ENCODE results near the gene FBXL13. TPM values are rescaled to one million over a fixed set of nuclear protein-coding genes. Genes with fewer than 3 reads are reported as not detected.

Gene FBXL13
- polyA plus RNA-seq, 1 donor from 2014 or later: 0.57 TPM

DNA sequence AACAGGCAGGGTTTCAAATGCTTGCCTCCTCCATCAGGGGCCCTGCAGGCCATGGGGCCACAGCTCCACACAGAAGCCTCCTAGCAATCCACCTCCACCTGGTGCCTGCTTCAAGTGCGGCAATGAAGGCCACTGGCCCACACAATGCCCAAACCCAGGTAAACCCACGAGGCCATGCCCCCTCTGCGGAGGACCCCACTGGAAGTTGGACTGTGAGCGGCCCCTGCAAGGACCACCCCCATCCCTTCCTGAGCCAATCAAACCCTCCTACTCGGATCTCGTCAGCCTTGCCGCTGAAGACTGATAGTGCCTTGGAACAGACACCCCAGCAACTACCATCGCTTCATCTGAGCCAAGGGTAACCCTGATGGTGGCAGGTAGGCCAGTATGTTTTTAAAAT is 98.7 kb downstream of the FBXL13 start:
- Histone ChIP-seq H4K20me1 (ENCODE audit: insufficient read depth) (no peaks in the 10 kb centered on the region), H3K4me2 (ENCODE audit: low read length) (no peak overlapping the region), H3K9ac (ENCODE audit: low read length) (no peak overlapping the region), H3K9me2 (ENCODE audit: insufficient read depth, low read length) (no peaks in the 10 kb centered on the region), H3K27me3 (ENCODE audit: insufficient read depth, low read depth, low read length) (no peaks in the 10 kb centered on the region), H2AFZ (ENCODE audit: low read depth, low read length) (no peak overlapping the region), H3K36me3 (ENCODE audit: insufficient read depth, low read length) (no peaks in the 10 kb centered on the region), H3K79me2 (replicated peaks; ENCODE audit: insufficient read depth, low read length) (no peaks in the 10 kb centered on the region), H3K27ac (ENCODE audit: low read length) (no peak overlapping the region), H3K9me3 (ENCODE audit: low read length) (no peaks in the 10 kb centered on the region), H3K4me3 (ENCODE audit: low read length) (no peak overlapping the region), H3F3A (ENCODE audit: insufficient read depth, low read length, poor library complexity, severe bottlenecking) (no peaks in the 10 kb centered on the region)
- no peak for TF ChIP-seq SMC3 (conservative IDR thresholded peaks at IDR 0.05; ENCODE audit: poor library complexity)
- TF ChIP-seq, protein P1, sequence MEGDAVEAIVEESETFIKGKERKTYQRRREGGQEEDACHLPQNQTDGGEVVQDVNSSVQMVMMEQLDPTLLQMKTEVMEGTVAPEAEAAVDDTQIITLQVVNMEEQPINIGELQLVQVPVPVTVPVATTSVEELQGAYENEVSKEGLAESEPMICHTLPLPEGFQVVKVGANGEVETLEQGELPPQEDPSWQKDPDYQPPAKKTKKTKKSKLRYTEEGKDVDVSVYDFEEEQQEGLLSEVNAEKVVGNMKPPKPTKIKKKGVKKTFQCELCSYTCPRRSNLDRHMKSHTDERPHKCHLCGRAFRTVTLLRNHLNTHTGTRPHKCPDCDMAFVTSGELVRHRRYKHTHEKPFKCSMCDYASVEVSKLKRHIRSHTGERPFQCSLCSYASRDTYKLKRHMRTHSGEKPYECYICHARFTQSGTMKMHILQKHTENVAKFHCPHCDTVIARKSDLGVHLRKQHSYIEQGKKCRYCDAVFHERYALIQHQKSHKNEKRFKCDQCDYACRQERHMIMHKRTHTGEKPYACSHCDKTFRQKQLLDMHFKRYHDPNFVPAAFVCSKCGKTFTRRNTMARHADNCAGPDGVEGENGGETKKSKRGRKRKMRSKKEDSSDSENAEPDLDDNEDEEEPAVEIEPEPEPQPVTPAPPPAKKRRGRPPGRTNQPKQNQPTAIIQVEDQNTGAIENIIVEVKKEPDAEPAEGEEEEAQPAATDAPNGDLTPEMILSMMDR (IDR thresholded peaks at IDR 0.05; ENCODE audit: poor library complexity, severe bottlenecking): no peak
- no peak for TF ChIP-seq TAF1 (IDR thresholded peaks at IDR 0.05; ENCODE audit: low read depth)
- TF ChIP-seq, protein P2, sequence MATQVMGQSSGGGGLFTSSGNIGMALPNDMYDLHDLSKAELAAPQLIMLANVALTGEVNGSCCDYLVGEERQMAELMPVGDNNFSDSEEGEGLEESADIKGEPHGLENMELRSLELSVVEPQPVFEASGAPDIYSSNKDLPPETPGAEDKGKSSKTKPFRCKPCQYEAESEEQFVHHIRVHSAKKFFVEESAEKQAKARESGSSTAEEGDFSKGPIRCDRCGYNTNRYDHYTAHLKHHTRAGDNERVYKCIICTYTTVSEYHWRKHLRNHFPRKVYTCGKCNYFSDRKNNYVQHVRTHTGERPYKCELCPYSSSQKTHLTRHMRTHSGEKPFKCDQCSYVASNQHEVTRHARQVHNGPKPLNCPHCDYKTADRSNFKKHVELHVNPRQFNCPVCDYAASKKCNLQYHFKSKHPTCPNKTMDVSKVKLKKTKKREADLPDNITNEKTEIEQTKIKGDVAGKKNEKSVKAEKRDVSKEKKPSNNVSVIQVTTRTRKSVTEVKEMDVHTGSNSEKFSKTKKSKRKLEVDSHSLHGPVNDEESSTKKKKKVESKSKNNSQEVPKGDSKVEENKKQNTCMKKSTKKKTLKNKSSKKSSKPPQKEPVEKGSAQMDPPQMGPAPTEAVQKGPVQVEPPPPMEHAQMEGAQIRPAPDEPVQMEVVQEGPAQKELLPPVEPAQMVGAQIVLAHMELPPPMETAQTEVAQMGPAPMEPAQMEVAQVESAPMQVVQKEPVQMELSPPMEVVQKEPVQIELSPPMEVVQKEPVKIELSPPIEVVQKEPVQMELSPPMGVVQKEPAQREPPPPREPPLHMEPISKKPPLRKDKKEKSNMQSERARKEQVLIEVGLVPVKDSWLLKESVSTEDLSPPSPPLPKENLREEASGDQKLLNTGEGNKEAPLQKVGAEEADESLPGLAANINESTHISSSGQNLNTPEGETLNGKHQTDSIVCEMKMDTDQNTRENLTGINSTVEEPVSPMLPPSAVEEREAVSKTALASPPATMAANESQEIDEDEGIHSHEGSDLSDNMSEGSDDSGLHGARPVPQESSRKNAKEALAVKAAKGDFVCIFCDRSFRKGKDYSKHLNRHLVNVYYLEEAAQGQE (IDR thresholded peaks at IDR 0.05; ENCODE audit: borderline replicate concordance): no peak
- no peak for TF ChIP-seq EZH2 (IDR thresholded peaks at IDR 0.05; ENCODE audit: borderline replicate concordance, insufficient read depth, low read length, poor library complexity, severe bottlenecking)
- no peak for TF ChIP-seq MXI1 (conservative IDR thresholded peaks at IDR 0.05; ENCODE audit: poor library complexity, severe bottlenecking)
- no peak for TF ChIP-seq EP300 (conservative IDR thresholded peaks at IDR 0.05; ENCODE audit: poor library complexity, severe bottlenecking)
- no peak for TF ChIP-seq RAD21 (conservative IDR thresholded peaks at IDR 0.05)
- TF ChIP-seq POLR2AphosphoS5 (IDR thresholded peaks at IDR 0.05): no peak

DNA sequence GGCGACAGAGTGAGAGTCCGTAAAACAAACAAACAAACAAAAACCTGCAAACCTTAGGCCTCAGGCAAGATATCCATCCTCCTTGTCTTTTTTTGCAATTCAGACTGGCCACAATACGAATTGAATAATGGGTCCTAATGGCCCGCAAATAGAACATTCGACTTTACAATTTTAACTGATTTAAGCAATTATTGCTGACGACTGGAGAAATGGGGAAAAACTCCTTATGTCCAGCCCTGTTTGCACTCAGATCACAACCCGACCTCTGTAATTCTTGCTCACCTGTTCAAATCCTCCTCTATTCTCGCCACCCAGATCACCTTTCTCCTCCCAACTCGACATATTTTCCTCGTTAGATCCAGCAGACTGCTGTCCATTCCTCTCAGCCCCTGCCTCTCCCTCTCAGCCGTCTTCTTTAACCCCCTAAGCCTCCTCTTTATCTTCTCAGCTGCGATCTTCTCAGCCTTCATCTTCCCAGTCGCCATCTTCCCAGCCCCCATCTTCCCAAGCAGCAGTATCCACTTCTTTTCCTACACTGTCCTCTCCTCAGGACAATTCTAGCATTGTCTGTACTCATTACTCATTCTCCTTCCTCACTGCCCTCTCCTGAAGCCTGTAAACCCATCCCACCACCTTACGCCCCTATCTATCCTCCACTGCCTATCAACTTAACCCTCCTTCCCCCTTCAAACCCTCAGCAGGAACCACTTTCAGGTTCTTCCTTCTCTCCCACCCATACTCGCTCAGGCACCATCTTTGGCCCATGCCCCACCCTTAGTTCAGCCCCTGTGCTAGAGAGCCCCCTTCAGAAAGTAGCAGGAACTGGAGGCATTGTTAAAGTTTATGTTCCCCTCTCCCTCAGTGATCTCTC is 100.0 kb downstream of the FBXL13 start:
- TF ChIP-seq RAD21 (conservative IDR thresholded peaks at IDR 0.05) (no peak), MXI1 (conservative IDR thresholded peaks at IDR 0.05; ENCODE audit: poor library complexity, severe bottlenecking) (no peak), EP300 (conservative IDR thresholded peaks at IDR 0.05; ENCODE audit: poor library complexity, severe bottlenecking) (no peak), TAF1 (IDR thresholded peaks at IDR 0.05; ENCODE audit: low read depth) (no peak), SMC3 (conservative IDR thresholded peaks at IDR 0.05; ENCODE audit: poor library complexity) (no peak), EZH2 (IDR thresholded peaks at IDR 0.05; ENCODE audit: borderline replicate concordance, insufficient read depth, low read length, poor library complexity, severe bottlenecking) (no peak), POLR2AphosphoS5 (IDR thresholded peaks at IDR 0.05) (no peak)
- TF ChIP-seq, protein P1 (IDR thresholded peaks at IDR 0.05; ENCODE audit: poor library complexity, severe bottlenecking): no peak
- TF ChIP-seq, protein P2 (IDR thresholded peaks at IDR 0.05; ENCODE audit: borderline replicate concordance): no peak
- Histone ChIP-seq H2AFZ (ENCODE audit: low read depth, low read length) (no peak overlapping the region), H3K27ac (ENCODE audit: low read length) (no peak overlapping the region), H3K27me3 (ENCODE audit: insufficient read depth, low read depth, low read length) (no peaks in the 10 kb centered on the region), H3K79me2 (replicated peaks; ENCODE audit: insufficient read depth, low read length) (no peaks in the 10 kb centered on the region), H3K9ac (ENCODE audit: low read length) (no peak overlapping the region), H3K36me3 (ENCODE audit: insufficient read depth, low read length) (no peaks in the 10 kb centered on the region), H3F3A (ENCODE audit: insufficient read depth, low read length, poor library complexity, severe bottlenecking) (no peaks in the 10 kb centered on the region), H3K4me3 (ENCODE audit: low read length) (no peak overlapping the region), H4K20me1 (ENCODE audit: insufficient read depth) (no peaks in the 10 kb centered on the region), H3K9me2 (ENCODE audit: insufficient read depth, low read length) (no peaks in the 10 kb centered on the region), H3K4me2 (ENCODE audit: low read length) (no peak overlapping the region), H3K9me3 (ENCODE audit: low read length) (no peaks in the 10 kb centered on the region)

Data from neural cell (in vitro differentiated cells).